HG02623 (cell line): ENCODE data around the gene INTS3.

Source experiments
- ATAC-seq: cut with Tn5 transposase; IDR thresholded peaks from one replicate; pipeline ENCODE4 v1.9.1; 2021; ENCODE audit warnings: moderate library complexity; ENCODE audit not compliant: unreplicated experiment

Gene INTS3

DNA sequence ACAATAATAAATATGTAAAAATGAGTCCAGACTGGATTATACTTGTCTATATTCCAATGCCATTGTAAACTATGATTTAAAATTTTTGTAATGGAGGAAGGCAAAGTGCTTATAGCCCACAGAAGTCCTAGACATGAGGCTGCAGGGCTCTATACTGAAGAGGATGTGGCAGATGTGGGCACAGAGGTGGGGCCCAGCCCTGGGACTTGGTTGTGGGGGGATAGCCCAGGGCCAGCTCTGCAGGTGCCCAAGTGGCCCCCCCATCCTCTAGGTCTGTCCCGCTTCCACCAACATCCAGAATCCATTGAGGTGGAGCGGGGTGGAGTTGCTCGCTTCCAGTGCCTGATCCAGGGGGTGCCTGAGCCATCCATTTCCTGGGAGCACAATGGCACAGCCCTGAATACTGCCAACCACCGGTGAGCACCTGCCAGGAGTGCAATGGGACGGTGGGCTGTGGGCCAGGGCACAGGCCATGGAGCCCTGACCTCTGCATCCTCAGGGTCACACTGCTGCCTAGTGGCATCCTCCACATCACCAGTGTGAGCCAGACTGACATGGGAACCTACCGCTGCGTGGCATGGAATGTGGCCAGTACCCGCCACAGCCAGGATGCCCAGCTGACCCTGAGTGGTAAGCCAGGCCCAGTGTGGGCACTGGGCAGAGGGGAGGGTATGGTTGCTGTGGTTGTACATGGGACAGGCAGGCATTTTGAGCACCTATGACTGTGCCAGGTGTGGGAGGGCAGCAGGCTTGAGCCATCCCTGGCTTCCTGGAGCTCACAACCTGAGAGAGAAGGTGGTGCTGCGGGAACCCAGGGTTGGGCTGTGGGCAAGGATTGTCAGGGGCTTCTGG lies 68.3 kb downstream of the INTS3 start:
- ATAC-seq: no peak

DNA sequence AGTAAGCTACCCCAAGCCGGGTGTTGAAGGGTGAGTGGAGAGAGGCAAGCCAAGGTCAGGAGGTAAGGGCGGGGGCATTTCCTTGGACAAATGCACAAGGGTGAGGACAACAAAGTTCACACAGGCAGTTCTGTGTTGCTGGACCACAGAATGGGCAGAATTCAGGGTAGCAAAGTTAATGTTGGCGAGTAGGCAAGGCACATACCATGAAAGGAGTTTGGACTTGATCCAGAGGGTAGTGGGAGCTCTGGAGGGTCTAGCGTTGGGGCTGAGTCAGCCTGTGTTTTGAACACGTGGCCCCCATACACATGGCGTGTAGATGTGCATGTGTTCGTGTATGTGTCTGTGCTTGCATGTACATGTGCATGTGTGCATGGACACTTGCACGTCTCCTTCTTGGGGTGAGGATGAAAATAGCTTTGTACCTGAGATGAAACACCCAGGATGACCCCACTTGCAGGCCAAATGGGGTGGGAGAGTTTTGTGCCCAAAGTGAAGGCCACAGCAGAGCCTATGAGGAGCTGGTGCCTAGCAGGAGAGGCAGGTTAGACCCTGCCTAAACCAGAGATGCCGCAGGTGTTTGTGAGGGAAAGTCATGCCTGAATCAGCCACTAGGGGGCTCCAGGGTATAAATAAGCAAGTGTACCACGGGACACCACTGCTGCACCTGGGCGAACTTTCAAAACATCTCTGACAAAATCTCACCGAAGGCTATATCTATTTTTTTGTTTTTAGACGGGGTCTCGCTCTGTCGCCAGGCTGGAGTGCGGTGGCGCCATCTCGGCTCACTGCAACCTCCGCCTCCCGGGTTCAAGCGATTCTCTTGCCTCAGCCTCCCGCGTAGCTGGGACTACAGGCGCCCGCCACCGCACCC lies 69.2 kb downstream of the INTS3 start:
- no peak for ATAC-seq

DNA sequence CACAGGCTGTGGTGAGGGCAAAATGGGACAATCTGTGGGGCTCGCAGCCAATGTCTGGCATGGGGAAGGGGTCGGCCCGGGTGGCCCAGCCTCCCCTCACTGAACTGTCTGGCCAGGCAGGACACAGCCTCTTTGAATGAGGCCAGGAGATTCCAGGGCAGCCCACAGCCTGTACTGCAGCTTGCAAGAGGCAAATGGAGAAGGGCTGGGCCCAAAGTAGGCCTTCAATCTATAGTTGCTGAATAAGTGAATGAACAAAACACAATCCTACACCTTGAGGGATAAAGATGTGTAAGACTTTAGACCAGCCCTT lies 70.6 kb downstream of the INTS3 start:
- no peak for ATAC-seq

DNA sequence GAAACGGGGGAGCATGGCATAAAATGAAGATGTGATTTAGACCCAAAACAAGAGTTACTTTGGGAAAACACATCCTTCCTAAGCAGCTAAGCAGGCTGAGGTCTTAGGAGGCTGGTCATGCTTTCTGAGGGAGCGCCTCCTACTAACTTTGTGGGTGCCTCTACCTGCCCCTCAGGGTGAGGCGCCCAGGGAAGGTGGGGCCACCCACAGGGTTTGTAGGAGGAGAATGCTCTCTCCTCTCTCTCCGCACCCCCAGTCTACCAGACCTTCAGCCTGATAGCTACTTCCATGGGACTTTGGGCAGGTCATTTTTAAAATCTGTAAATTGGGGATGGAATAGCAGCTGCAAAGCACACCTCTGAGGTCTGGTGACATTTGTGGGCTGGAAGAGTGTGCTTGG lies 71.2 kb downstream of the INTS3 start:
- no peak for ATAC-seq

DNA sequence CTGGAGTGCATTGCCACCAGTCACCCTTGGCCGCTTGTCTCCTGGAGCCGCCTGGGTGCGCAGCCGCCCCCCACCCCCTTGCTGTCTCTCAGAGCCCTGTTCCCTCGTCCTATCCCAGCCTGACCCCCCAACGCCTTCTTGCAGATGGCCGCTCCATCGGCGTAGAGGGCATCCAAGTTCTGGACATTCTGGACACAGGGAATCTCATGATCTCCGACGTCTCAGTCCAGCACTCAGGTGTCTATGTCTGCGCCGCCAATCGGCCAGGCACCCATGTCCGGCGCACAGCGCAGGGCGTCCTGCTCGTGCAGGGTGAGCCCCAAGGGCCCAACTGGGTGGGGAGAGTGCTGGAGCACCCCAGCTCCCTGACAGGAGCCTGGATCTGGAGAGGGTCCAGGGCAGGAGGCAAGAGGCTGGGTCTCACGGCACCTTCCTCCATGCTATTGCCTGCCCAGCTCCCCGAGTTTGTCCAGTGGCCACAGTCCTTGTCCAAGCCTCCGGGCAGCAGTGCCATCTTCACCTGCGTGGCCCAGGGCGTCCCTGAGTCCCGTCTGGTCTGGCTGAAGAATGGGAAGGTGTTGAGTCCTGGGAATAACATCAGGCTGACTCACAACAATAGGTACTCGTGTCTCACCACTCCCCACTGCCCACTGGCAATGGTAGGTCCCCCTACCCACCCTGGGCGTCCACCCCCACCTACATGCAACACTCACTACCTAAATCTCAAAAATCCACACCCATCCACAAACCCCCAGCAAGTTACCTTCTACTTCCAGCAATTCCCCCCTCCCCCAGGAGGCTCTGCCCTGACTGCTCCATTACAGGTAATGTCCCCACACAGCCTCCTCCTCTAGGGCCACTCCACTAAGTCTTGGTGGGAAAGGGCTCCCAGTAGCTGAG lies 72.0 kb downstream of the INTS3 start:
- no peak for ATAC-seq

DNA sequence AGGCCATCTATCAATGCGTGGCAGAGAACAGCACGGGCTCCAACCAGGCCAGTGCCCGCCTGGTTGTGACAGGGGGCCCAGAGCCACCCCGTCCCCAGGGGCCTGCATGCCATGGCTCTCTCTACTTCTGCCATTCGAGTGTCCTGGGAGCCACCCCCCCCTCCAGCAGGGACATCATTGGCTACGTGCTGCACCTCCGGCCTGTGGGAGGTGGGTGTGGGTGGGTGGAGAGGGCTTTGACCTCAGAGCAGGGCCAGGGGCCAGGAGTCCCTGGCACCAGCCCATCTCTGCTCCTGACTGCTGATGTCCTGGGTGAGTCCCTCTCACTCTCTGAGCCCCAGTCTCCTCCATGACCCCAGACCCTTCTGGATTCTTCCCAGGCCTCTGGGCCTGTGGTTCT lies 72.7 kb downstream of the INTS3 start:
- ATAC-seq: no peak

DNA sequence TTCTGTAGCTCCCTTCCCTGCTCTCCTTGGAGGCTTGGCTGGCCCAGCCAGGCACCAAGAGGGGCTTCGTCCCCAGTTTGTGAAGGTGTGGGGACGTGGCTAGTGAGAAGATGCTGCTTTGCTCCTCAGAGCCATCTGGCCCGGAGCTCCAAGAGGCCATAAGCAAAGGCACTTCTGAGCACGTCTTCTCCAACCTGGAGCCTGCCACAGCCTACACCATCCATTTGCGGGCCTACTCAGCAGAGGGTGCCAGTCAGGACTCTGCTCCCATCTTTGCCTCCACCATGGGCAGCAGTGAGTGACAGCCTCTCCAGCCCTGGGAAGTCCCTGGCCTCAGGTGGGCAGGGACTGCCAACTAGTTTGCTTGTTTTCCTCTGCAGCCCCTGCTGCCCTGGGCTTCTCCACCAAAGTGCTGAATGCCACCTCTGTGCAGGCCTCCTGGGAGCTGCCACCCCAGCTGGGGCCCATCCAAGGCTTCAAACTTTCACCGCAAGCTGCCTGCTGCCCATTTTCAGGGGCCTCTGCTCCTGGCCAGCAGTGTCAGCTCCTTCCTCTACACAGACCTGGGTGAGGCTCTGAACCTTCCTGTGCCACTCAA lies 73.3 kb downstream of the INTS3 start:
- ATAC-seq: no peak

DNA sequence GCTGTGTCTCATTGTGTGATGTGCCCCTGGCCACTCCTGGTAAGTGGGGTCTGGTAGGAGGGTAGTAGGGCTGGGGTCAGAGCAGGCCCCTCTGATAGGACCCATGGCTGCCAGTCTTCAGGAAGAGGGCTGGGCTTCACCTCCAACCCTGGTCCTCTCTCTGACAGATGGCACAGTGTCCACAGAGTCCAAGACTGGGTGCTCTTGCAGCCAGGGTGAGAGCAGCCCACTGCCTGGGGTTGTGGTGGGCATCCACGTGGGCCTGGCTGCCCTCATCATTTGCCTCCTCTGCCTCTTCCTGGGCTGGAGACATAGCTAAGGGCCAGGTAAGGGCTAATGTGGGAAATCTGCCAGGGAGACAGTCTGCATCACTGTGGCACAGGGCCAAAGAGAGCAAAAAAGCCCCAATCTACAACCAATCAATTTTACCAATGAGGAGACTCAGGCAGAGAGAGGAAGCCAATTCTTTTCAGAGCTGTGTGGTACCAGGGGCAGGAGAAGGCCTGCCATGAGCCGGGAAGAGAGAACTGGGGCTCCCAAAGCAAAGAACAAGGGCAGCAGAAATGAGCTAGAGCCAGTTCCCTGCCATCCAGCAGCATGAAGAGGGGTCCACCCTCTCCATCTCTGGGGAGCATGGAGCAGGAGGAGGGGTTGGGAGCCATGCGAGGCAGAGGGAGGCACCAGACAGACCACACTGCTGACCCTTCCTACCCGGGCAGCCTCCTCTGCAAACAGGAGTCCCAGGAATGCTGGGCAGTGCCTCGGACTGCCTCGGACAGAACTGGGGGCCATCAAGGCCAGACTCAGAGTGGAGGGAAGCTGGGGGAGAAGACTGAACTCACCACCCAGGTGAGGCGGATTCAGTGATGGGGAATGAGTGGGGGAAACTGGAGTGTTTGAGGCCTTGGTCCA lies 74.2 kb downstream of the INTS3 start:
- no peak for ATAC-seq

DNA sequence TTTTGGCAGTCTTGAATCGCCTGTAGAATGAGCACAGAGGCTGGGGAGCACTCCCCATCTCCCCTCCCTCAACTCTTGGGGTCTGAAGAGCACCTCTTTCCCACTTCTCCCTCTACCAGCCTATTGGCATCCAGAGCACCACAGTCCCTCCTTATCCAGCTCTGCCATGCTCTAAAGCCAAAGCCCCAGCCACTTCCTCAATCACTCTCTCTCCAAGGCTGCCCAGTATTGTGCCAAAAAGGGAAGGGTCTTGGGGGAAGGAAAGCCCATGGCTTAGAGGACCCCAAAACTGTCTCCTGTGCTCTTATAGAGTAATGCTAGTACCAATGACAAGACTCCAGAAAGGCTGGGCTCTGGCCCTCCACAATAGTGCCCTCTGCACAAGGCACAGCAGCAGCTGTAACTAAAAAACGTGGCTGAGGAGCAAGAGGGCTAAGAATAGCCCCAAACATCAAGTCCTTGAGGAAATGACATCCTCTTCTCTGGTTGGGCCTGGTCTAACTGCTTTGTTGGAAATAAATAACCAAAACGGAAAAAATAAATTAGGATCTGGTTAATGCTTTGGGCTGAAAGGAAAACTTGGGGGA lies 75.7 kb downstream of the INTS3 start:
- ATAC-seq: no peak

DNA sequence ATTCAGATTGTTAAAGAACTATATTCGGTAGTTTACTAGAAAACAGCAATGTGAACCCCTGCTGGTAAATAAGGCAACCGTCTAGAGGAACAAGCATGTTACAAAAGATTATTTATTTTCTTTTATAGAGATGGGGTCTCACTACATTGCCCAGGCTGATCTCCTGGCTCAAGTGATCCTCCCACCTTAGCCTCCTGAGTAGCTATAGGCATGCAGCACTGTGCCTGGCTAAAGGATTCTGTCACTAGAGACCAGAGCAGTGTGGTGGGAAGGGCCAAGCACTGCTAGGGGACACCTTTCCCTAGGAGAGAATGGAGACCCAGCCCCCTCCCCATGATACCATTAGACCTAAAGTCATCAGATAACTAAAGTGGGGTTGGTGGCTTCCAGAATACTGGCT lies 76.3 kb downstream of the INTS3 start:
- ATAC-seq: no peak

DNA sequence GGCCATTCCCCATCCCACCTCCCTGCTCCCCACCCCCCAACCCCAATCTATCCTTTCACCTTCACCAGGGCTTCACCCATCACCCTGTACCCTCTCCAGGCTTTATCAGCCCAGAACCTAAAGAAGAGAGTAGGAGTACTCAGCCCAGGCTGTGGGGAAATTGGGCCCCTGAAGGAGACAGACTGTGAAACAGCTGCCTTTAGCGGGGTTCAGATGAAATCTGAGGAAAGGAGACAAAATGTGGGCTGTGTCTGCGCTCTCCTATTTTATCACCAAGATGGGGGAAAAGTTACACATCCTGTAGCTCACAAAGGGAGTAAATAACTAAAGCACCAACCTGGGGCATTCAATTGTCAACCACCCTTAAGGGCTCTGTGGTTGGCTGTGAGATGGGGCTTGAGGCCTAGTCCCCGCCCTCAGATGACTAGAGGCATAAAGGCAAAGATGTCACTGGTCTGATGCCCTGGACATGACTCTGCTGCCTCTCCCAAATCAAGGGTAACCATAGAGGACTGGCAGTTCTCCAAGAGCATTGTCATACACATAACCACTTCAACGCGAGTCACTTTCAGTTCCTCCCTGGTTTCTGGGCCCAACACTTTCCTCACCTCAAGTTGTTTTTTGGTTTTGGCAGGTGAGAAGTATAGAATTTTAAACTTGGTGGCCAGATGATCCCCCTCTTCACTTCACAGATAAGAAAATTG lies 77.3 kb downstream of the INTS3 start:
- ATAC-seq: peak; percentile 86

DNA sequence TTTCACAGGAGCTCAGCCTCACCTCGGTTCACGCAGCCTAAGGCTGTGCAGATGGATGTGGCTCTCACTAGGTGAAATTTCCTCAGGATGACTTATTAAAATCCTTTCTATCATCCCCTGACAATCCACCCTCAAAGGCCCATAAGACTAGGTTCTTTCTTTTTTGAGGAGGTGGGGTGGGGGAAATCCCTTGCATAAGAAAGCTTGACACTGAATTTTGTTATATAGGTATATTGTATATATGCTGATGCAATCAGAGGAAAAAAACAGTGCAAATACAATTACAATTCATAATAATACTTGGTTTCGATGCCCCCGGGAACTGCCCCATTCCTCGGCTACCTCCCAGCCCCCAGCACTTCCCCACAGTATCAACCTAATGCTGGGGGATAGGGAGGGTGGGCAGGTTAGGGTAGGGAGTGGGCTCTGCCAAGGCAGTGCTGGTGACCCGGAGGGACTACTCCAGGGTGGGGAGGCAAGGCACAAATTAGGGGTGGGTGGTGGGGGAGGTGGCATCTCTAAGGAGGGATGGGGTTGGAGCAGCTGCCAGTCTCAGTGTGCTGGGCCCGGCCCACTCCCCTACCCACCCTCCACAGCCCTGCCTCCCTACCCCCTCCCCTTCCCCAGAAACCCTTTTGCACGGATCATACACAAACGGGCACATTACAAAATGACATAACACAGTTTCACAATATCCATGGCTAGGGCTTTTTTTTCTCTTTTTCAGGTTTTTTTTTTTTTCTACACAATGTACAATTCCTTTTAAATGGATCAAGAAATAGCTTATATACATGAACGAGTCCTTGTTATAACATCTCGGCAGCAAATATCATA lies 78.3 kb downstream of the INTS3 start:
- no peak for ATAC-seq

DNA sequence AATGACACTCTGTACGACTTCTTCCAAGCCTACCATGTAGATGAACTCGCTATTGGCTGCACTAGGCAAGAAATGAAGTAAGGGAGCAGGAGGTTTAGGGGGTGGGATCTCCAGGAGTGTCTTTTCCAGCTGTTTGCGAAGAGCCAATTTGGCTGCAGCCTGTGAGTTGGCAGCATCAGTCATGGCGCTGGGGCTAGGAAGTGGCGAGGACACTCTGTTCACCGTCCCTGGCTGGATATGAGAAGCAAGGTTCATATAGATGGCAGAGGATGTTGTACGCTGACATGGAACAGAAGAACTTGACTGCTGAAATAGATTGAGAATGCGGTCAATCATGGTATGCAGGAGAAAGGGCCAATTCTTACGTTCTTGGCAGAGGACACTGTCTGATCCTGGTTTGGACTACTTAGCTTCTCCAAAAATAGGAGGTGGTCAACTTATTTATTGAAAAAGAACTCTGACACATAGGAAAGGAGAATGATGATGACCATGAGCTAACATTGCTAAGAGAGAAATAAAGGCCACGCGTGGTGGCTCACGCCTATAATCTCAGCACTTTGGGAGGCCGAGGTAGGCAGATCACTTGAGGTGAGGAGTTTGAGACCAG lies 88.5 kb downstream of the INTS3 start:
- no peak for ATAC-seq

DNA sequence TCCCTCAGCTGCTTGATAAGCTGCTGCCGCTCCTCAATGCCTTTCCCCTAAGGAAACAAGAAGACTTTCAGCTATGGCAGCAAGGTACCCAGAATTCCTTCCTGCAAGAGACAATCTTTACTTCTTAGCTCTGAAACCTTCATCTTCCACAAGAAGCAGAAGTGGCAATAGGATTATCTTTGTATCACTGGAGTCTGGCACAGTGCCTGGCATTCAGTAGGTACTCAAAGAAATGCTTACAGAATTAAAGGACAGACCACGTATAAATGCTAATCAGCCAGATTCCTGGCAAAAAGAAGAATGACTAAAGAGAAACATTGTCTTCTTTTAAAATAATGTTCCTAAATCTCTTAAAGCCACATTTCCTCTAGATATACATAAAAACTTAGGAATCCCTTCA lies 91.0 kb downstream of the INTS3 start:
- ATAC-seq: no peak
